A204.1 (cell line): ENCODE results near the gene LRRK1.

Experiments used
- FAIRE-seq: peaks from 2 replicates; lab custom pipeline; 2012; peaks lifted over from hg19 to GRCh38; lab: Jason Lieb, UNC

LRRK1 gene

DNA sequence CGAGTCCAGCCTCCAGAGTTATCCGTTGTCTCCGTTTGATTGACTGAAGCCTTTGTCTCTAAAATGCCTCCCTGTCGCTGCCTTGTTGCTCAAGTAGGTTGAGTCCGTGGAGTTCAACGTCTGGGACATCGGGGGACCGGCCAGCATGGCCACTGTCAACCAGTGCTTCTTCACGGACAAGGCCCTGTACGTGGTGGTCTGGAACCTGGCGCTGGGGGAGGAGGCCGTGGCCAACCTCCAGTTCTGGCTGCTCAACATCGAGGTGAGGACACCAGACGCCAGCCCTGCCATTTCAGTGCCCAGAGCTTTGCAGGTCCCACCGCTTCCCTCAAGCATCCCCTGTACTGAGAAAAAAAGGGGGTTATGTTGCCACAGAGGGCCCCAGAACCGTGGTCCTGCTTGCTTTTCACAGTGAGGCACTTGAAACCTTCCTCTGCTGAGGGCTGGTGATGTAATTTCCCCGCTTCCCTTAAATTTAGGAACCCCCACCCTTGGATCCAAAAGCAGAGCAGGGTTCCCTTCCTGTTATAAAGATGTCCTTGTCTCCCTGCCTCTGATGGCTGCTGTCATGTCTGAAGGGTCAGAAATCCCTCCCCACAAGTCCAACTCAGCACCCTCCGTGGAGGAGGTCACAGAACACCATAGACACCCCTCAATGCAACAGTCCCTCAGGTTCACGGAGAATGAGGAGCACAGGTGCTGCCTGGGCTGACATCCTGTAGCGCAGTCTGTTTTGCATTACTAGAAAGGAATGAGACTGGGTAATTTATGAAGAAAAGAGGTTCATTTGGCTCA is 105.7 kb downstream of the LRRK1 start:
- no peak for FAIRE-seq

DNA sequence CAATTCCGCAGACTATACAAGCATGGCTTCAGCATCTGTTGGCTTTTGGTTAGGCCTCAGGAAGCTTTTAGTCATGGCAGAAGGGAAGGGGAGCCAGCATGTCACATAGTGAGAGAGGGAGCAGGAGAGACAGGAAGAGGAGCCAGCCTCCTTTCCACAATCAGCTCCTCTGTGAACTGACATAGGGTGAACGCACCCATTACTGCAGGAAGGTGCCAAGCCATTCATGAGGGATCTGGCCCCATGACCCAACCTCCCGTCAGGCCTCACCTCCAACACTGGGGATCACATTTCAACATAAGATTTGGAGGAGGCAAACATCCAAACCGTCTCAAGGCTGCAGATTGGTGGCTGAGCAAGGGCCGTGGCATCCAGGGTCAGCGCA is 106.3 kb downstream of the LRRK1 start:
- no peak for FAIRE-seq

DNA sequence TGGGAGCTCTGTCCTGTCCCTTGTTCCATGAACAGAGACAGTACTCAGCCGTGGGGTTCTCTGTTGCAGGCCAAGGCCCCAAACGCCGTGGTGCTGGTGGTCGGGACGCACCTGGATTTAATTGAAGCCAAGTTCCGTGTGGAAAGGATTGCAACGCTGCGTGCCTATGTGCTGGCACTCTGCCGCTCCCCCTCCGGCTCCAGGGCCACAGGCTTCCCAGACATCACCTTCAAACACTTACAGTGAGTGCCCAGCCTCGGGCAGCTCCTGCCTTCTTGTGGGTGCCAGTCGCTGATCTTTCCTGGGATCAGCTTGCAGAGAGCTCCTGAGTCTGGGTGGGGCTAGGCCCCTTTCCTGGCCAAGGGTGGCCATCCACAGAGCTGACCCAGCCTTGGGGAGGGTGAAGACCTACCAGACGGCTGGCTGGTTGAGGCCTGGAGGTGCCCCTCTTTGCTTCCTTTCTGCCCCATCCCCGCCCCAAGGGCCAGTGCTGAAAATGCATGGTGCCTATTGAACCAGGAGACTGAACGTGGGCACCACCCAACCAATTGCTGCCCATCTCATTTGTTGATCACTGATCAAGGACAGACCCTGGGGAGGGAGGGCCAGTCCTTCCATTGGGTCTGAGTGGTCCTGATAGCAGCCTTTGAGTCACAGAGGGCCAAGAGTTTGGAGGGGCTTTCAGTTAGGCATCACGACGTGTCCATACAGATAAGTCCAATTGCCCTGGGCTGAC is 106.9 kb downstream of the LRRK1 start:
- no peak for FAIRE-seq

DNA sequence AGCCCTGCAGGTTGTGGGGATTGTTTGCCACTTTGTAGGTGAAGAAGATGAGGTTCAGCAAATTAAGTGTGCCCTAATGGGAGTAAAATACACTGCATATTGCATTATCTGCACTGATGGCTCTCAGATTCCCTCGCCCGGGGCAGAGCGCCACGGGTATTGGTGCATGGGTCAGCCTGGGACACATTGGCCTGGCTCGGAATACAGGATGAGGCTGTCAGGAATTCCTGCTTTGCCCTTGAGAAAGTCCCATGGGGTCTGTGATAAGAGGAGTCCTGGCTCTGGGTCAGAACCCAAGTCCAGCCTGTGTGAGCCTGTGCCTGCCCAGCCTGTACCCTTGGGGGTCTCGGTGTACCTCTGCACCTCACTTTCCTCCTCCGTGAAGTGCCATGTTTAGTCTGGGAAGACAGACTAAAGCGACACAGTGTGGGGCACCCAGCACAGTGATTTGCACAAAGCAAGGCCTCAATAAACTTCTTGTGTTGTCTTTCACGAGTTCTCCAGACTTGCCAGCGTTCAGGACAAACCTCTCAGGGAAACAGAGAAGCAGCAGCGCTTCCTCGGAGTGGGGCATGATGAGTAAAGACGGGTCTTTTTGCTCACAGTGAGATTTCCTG is 107.6 kb downstream of the LRRK1 start:
- FAIRE-seq, result no peak

DNA sequence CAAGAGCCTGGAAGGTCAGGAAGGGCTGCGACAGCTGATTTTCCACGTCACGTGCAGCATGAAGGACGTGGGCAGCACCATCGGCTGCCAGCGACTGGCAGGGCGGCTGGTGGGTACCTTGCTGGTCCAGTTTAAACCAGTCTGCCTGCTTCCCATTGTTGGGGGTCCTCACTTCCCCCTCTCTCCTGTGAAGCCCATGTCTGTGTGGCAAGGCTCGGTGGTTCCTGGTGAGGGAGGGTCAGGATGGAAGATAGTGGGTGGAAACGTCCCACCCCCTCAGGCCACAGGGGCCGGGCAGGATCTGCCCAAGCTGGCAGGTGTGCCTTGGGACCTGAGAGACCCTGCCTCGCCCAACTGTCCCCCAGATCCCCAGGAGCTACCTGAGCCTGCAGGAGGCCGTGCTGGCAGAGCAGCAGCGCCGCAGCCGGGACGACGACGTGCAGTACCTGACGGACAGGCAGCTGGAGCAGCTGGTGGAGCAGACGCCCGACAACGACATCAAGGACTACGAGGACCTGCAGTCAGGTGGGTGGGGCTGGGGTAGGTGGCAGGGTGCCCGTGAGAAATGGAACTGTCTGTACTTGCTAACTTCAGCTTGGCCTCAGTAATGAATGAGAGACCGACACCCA is 108.2 kb downstream of the LRRK1 start:
- no peak for FAIRE-seq

DNA sequence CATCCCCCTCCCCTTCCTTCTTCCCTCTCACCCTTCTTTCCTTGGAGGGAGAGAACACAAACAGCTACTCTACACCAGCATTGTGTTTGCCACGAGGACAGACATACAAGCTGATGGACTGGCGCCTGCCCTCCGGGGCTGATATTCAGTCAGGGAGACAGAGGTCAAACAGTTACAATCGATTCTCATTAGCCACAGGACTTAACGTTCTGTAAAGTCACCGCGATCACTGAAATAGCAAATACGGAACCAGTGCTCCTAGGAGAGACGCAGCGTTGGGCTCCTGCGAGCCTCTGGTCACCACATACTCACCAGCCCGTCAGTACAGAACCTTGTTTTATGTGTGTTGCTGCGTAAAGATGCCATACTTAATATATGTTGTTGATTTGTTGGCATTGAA is 108.8 kb downstream of the LRRK1 start:
- FAIRE-seq, result no peak

DNA sequence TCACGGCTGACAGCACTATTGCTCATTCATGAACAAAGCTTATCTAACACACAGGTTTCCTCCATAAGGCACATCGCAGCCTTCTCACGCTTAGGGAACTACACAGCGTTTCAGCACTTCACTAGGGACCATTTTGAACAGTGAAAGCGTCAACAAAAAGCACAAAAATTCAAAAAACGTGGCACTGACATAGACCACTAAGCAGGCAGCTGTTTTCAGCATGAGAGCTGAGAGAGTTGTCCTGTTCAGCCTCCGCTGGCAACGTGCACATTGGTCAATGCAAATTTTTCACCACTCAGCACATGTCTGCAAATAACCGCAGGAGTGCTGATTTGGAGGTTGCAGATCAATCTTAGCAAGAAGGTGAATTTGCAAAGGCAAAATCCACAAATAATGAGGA is 109.2 kb downstream of the LRRK1 start:
- FAIRE-seq, result no peak

DNA sequence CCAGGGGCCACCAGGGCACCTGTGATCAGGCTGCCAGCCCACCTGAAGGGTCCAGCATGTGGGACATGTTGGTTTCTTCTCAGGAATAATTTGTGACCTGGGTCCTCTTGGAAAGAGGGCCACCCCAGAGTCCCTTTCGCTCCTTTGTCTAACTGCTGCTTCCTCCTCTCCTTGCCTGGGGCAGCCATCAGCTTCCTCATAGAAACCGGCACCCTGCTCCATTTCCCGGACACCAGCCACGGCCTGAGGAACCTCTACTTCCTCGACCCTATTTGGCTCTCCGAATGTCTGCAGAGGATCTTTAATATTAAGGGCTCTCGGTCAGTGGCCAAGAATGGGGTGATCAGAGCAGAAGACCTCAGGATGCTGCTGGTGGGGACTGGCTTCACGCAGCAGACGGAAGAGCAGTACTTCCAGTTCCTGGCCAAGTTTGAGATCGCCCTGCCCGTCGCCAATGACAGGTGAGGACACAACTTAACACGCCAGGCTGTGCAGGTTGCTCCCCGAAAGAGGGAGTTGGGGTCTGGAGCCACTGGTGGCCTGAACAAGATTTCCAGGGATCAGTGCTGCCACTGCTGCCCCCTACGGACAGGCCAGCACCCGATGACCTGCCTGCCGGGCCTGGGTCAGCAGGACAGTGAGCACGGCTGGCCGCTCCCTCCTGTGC is 109.7 kb downstream of the LRRK1 start:
- no peak for FAIRE-seq

DNA sequence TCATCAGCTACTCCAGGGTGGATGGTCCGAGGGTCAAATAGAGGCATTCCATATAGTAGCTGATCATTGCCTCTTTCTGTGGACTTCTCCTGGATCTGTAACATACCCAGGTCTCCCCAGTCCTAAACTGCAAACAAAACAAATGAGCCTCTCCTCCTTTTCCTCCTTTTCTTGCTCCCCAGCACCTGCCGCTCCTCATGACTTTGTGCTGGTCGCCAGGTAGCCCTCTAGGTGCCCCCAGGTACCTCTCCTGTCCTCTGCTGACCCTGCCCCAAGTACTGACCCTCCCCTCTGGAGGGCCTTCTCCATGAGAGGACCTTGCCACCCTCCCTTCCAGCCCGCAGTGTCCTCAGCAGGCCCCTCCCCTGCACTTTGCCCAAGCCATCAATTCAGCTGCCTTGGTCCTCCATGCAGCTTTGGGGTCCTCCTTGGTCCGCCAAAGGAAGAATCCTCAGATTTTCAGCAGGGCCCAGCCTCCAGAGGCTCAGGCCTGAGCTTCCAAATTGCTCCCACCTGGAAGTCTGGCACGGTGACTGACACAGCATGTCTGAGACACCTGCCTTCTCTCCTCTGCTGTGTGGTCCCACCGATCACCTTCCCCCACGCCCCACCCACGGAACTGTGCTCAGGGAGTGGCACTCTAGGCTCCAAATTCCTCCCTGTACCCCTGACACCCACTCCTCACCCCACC is 111.0 kb downstream of the LRRK1 start:
- FAIRE-seq, result no peak

DNA sequence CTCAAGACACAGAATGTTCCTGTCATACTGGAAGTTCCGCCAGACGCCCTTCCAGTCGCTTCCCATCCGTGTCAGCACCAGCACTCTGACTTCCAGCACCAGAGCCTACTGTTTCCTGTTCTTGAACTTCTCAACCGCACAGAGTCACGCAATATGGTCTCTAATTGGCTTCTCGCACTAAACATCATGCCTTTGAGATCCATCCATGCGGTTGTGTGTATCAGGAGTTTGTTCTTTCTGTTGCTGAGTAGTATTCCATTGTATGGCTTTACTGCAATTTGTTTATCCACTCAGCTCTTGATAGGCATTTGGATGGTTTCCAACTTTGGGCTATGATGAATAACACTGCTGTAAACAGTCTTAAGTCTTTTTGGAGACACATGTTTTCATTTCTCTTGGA is 112.1 kb downstream of the LRRK1 start:
- no peak for FAIRE-seq

DNA sequence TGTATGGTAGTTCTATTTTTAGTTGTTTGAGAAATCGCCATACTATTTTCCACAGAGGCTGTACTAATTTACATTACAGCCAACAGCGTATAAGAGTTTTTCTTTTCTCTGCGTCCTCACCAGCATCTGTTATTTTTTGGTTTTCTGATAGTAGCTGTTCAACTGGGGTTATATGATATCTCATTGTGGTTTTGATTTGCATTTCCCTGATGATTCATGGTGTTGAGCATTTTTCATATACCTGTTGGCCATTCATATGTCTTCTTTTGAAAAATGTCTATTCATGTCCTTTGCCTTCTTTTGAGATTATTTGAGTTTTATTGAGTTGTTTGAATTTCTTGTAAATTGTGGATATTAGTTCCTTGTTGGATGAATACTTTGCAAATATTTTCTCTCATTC is 114.6 kb downstream of the LRRK1 start:
- FAIRE-seq, result no peak

DNA sequence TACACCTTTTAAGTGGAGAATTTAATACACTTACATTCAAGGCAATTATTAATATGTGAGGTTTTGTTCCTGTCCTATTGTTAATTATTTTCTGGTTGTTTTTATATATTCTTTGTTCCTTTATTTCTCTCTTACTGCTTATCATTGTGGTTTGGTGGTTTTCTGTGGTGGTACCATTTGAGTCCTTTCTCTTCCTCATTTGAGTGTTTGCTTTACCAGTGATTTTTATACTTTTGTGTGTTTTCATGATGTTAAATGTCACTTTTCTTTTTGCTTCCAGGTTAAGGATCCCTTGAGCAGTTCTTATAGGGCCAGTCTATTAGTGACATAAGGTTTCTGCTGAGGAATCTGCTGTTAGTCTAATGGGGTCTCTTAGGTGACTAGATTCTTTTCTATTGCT is 116.5 kb downstream of the LRRK1 start:
- FAIRE-seq, result no peak

DNA sequence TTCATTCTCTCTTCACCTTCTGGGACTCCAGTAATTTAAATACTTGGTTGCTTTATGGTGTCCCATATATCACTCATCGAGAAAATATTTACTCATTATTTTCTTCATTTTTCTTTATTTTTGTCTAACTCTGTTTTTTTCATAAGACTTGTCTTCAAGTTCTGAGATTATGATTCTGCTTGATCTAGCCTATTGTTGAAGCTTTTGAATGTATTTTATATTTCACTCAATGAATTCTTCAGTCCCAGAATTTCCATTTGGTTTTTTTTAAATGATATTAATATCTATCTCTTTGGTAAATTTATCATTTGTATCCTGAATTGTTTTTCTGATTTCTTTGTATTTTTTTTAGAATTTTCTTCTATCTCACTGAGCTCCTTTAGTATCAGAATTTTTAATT is 117.0 kb downstream of the LRRK1 start:
- peak; percentile 61 for FAIRE-seq

DNA sequence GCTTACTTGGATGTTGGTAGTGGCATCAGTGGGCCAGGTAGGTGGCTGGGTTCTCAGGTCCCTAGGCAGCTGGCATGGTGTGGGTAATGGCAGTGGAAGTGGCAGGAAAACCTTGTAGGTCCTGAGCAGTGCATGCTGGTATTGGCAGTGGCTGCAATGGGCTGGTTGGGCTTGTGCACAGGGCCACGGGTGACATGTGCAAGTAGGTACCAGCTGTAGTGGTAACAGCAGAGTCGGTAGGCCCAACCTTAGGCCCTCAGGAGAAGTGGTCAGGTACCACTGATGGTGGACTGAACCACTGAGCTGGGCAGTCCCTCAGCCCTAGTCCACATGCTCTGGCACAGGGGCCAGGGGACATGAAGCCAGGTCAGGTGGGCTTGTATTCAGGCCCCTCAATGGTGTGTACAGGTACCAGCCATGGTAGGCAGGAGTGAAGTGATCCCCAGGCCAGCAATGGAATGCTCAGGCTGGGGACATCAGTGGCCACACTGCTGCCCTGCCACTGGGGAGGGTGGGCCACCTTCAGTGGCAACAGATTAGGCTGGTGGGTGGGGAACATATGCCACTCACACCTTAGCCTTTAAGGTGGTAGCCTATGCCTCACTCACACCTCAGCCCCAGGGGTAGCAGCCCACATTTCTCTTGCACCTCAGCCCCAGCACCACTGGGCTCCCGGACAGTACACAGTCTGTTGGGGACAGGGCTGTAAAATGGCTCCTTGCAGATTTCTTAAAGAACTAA is 118.1 kb downstream of the LRRK1 start:
- no peak for FAIRE-seq

DNA sequence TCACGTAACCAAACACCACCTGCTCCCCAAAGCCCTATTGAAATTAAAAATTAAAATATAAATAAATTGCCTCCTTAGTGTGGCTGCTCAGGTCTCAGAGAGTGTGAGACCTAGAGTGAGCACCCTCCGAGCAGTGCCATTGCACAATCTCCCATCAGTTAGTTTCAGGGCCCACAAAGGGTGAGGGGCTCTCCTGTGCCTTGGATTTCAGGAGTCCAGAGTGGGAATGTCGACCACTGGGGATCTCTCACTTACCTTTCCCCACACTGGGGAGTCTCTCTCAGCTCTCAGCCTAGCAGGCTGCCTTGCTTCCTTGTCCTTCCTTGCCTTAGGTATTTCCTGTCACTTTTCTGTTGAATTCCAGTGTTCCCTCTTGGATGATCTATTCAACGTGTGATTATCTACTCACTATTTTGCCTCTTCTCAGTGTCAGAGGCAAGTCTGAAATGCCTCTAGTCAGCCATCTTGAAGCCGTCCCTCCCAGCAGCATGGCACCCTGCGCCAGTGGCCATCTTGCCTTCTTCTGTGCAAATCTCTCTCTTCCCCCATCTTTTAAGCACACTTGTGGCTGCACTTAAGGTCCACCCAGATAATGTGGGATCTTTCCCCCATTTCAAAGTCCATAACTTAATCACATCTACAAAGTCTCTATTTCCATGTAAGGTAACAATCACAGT is 119.3 kb downstream of the LRRK1 start:
- FAIRE-seq, result no peak

DNA sequence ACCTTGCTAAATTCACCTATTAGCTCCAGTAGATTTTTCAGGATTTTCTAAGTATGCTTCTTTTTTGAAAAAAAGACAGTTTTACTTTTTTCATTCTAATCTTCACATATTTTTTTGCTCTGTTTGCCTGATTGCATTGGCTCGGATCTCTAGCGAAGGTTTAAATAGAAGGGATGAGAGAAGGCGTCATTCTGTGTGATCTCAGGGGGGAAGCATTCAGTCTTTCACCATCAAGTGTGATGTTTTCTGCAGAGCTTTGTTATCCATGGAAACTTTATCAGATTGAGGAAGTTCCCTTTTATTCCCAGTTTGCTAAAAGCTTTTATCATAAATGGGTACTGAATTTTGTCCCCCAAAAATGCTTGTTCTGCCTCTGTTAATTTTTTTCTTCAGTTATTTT is 120.3 kb downstream of the LRRK1 start:
- no peak for FAIRE-seq

DNA sequence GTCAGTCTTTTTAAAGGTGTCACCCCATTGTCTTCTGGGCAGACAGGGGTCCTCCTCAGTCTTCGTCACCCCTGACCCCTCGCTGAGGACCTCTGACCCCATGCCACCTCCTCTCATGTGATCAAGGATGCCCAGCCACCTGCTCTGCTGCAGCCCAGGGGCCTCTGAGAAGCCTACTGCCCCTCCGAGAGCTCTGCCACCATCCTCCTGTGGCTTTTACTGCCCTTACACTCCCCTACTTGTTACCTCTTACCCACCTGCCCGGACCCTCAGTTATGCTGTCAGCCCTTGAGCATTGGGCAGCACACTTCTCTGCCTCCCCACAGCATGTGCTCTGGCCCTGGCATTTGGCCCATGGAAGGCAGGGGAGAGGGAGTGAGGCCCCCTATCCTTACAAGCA is 123.2 kb downstream of the LRRK1 start:
- no peak for FAIRE-seq

DNA sequence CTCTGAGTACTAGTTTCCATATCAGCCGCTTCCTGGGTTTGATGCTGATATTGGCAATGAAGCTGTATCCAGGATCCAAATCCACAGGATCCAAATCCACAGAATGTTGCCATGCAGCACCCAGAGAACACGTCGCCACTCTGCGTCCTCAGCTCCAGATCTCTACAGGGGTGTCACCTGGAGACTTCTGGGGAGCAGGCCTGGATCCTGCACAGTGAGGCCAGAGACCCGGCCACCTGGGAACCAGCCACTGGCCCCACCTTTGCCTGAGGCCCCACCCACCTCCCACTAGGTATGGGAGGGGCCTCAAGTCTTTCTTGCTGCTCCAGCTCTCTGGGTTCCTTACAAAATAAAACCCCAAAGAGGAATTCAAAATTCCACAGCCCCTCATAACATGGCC is 123.9 kb downstream of the LRRK1 start:
- FAIRE-seq, result no peak

DNA sequence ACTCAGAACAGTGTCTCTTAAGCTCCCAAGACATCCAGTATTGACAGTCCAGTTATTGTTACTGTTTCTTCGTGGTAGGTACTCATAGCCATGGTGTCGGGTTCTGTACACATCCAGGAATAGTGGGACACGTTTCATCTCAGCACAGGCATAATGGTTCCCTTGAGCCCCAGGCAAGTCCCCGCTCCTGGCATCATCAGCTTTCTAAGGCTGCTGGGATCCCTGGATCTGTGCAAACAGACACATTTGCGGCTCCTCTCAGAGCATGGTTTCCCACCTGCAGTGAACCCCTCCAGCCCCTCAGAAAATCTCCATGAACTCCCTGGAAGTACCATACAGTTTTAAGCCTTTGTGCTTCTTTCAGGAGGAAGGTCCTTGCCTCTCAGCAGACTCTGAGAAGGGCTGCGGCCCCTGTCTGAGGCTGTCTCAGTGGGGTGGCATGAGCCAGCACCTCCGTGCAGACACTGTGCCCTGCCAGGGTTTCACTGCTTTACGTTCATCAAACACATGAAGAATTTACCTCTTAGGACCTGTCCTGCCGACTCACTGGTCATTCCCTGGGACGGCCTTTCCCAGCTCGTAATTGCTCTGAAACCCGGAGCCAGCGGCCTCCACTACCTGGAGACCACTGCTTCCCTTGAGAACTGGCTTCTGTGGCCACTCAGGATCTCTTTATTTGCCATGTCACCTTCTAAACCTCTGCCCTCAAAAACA is 124.9 kb downstream of the LRRK1 start:
- FAIRE-seq, result no peak
